ENCODE data around the gene GSK3B. TPM values are rescaled to one million over a fixed set of nuclear protein-coding genes. Genes with fewer than 3 reads are reported as not detected.
"Not testable (repeated sequence)": the region's sequence is repeated elsewhere in the genome, so short reads cannot be mapped to it uniquely, and the experiment has no call there.

The GSK3B gene
- total and polyA plus RNA-seq, 2 donors from 2014 or later = 6.4 to 52.1 TPM

DNA sequence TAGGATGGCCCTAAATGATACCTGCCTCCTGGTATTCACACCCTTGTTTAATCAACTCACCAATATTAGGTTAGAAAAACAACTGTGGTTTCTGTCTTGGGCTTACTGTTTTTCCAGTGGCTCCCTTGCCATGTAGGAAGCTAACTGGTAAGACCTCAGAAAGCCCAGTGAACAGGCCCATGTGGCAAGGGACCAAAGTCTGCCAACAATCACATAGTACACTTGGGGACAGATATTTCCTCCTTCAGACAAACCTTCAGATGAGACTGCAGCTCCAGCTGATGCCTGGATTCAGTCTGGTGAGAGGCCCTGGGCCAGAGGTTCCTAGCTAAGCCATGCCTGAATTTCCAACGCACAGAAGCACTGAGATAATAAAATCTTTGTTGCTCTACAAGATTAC, 96.1 kb downstream of the GSK3B start:
- Histone ChIP-seq H3K9ac (ENCODE audit: low read length in 3 of 3) (no peak overlapping the region), H3K4me1 (ENCODE audit: control insufficient read depth in 2 of 3, insufficient read depth in 2 of 3, low read depth in 1 of 3, low read length in 3 of 3) (no peaks in the 10 kb centered on the region), H3K4me3 (ENCODE audit: low read length in 3 of 3) (no peak overlapping the region), H3K27ac (ENCODE audit: low read depth in 2 of 2, low read length in 2 of 2) (no peak overlapping the region), H3K9me3 (ENCODE audit: control insufficient read depth in 2 of 3, insufficient read depth in 1 of 3, low read length in 3 of 3) (no peaks in the 10 kb centered on the region), H3K27me3 (ENCODE audit: control insufficient read depth, insufficient read depth, low read length) (no peaks in the 10 kb centered on the region), H3K36me3 (ENCODE audit: control insufficient read depth in 2 of 3, insufficient read depth in 3 of 3, low read length in 3 of 3) (peaks cover 0 to 4% (median 0%) of the 10 kb centered on the region in 3 donors)
- intact Hi-C loops (cut with DNase I) = no loop called here
- TF ChIP-seq, protein P1, sequence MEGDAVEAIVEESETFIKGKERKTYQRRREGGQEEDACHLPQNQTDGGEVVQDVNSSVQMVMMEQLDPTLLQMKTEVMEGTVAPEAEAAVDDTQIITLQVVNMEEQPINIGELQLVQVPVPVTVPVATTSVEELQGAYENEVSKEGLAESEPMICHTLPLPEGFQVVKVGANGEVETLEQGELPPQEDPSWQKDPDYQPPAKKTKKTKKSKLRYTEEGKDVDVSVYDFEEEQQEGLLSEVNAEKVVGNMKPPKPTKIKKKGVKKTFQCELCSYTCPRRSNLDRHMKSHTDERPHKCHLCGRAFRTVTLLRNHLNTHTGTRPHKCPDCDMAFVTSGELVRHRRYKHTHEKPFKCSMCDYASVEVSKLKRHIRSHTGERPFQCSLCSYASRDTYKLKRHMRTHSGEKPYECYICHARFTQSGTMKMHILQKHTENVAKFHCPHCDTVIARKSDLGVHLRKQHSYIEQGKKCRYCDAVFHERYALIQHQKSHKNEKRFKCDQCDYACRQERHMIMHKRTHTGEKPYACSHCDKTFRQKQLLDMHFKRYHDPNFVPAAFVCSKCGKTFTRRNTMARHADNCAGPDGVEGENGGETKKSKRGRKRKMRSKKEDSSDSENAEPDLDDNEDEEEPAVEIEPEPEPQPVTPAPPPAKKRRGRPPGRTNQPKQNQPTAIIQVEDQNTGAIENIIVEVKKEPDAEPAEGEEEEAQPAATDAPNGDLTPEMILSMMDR (IDR thresholded peaks at IDR 0.05; ENCODE audit: borderline replicate concordance, extremely low read depth, insufficient read depth) = no peak
- DNase-seq = no peak
- FAIRE-seq = no peak

DNA sequence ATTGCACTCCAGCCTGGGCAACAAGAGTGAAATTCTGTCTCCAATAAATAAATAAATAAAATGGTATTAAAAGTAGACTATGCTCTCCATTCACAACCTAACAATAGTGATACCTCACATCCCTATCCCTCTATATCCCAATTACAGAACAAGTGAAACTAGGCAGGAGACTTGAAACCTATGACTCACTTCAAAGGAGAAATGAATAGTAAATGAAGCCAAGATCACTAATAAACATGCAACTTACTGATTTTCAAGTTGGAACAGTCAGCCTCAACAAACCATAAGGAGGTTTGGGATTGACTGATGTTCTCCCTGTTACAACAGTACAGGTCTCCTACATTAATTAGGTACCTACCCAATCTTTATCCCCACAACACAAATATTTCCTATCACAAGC, 103.4 kb downstream of the GSK3B start:
- FAIRE-seq = no peak
- Histone ChIP-seq H3K36me3 (ENCODE audit: control insufficient read depth in 2 of 3, insufficient read depth in 3 of 3, low read length in 3 of 3) (no peaks in the 10 kb centered on the region), H3K27ac (ENCODE audit: low read depth in 2 of 2, low read length in 2 of 2) (no peak overlapping the region), H3K4me3 (ENCODE audit: low read length in 3 of 3) (no peak overlapping the region), H3K9ac (ENCODE audit: low read length in 3 of 3) (no peak overlapping the region), H3K4me1 (ENCODE audit: control insufficient read depth in 2 of 3, insufficient read depth in 2 of 3, low read depth in 1 of 3, low read length in 3 of 3) (no peaks in the 10 kb centered on the region), H3K27me3 (ENCODE audit: control insufficient read depth, insufficient read depth, low read length) (no peaks in the 10 kb centered on the region), H3K9me3 (ENCODE audit: control insufficient read depth in 2 of 3, insufficient read depth in 1 of 3, low read length in 3 of 3) (peaks cover 0 to 7% (median 0%) of the 10 kb centered on the region in 3 donors)
- DNase-seq = no peak
- intact Hi-C loops (cut with DNase I) = no loop called here
- TF ChIP-seq, protein P1 (IDR thresholded peaks at IDR 0.05; ENCODE audit: borderline replicate concordance, extremely low read depth, insufficient read depth) = no peak

DNA sequence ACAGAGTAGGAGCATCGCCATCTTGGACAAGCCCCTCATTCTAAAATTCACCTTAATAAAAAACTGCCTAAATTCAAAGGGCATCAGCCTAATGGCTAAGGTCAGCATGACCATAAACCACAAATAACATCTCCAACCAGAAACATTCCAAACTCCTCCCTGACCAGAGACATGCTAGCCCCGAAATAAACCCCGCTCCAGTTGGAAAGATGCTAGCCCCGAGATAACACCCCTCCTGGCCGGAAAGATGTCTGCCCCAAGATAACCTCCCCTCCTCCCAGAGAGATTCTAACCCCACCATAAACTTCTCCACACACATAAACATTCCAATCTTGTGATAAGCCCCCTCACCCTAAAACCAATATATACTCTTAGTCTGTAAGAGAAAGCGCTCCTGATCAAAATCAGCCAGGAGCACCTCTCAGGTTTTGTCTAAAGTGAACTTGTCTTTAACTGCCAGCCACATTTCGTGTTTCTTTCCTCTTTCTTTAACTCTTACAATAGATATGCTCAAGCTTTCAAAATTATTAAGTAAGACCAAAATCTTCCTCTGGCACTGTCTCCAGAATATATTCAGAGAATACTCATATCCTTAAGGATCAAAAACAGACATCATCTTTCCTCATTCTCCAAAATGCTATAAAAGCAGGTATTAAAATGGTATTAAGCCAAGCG, 104.1 kb downstream of the GSK3B start:
- Histone ChIP-seq H3K27ac (ENCODE audit: low read depth in 2 of 2, low read length in 2 of 2) (no peak overlapping the region), H3K36me3 (ENCODE audit: control insufficient read depth in 2 of 3, insufficient read depth in 3 of 3, low read length in 3 of 3) (no peaks in the 10 kb centered on the region), H3K4me3 (ENCODE audit: low read length in 3 of 3) (no peak overlapping the region), H3K4me1 (ENCODE audit: control insufficient read depth in 2 of 3, insufficient read depth in 2 of 3, low read depth in 1 of 3, low read length in 3 of 3) (no peaks in the 10 kb centered on the region), H3K9me3 (ENCODE audit: control insufficient read depth in 2 of 3, insufficient read depth in 1 of 3, low read length in 3 of 3) (peaks cover 0 to 7% (median 0%) of the 10 kb centered on the region in 3 donors), H3K27me3 (ENCODE audit: control insufficient read depth, insufficient read depth, low read length) (no peaks in the 10 kb centered on the region), H3K9ac (ENCODE audit: low read length in 3 of 3) (no peak overlapping the region)
- TF ChIP-seq, protein P1 (IDR thresholded peaks at IDR 0.05; ENCODE audit: borderline replicate concordance, extremely low read depth, insufficient read depth) = no peak
- DNase-seq (no peak), FAIRE-seq (no peak)
- intact Hi-C loops (cut with DNase I) = no loop called here

DNA sequence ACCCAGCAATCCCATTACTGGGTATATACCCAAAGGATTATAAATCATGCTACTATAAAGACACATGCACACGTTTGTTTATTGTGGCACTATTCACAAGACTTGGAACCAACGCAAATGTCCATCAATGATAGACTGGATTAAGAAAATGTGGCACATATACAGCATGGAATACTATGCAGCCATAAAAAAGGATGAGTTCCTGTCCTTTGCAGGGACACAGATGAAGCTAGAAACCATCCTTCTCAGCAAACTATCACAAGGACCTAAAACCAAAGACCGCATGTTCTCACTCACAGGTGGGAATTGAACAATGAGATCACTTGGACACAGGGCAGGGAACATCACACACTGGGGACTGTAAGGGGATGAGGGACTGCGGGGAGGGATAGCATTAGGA, 107.4 kb downstream of the GSK3B start:
- H3K27me3 ChIP-seq (ENCODE audit: control insufficient read depth, insufficient read depth, low read length); H3K36me3 ChIP-seq (ENCODE audit: control insufficient read depth in 2 of 3, insufficient read depth in 3 of 3, low read length in 3 of 3); H3K9me3 ChIP-seq (ENCODE audit: control insufficient read depth in 2 of 3, insufficient read depth in 1 of 3, low read length in 3 of 3); intact Hi-C loops (cut with DNase I); DNase-seq; FAIRE-seq; H3K9ac ChIP-seq (ENCODE audit: low read length in 3 of 3); H3K4me1 ChIP-seq (ENCODE audit: control insufficient read depth in 2 of 3, insufficient read depth in 2 of 3, low read depth in 1 of 3, low read length in 3 of 3); H3K4me3 ChIP-seq (ENCODE audit: low read length in 3 of 3); H3K27ac ChIP-seq (ENCODE audit: low read depth in 2 of 2, low read length in 2 of 2): not testable (repeated sequence)

Data from kidney (tissue), 14 donors.